Activated CD8-positive, alpha-beta memory T cell treated with anti-CD3 and anti-CD28 coated beads for 4 hours (primary cell): ENCODE measurements around the gene TBXAS1.

ENCODE experiments used
- DNase-seq, 2 donors: peaks; one replicate each; pipeline ENCODE4 v3.0.0-alpha.2; 2020; ENCODE audit warnings: low read depth in 2 of 2

Gene TBXAS1

DNA sequence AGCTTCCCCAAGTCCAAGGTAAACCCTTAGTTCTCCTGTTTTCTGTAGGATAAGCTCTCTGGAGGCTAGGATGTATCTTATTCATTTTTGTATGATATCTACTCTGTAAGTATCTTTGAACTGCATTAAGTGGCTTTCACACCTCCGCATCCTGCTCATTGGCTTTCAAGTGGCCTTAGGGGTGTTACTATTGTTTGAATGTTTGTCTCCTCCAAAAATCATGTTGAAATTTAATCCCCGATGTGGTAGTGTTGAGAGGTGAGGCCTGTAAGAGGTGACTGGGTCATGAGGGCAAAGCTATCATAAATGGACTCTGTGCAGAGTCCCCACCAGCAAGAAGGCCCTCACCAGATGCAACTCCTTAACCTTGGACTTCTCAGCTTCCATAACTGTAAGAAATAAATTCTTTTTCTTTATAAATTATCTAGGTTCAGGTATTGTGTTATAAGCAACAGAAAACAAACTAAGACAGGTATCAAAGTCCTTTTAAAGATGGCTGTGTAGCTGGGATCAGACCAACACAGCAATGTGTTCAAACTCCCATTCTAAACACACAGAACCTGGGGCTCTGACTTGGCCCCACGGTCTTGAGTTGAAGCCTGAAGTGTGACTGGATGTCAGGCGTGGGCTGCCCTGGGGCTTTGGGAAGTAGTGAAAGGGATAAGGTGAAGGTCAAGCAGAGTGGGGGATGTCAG is 25.9 kb downstream of the TBXAS1 start:
- peak in 1 of 2 donors; percentile 7 for DNase-seq

DNA sequence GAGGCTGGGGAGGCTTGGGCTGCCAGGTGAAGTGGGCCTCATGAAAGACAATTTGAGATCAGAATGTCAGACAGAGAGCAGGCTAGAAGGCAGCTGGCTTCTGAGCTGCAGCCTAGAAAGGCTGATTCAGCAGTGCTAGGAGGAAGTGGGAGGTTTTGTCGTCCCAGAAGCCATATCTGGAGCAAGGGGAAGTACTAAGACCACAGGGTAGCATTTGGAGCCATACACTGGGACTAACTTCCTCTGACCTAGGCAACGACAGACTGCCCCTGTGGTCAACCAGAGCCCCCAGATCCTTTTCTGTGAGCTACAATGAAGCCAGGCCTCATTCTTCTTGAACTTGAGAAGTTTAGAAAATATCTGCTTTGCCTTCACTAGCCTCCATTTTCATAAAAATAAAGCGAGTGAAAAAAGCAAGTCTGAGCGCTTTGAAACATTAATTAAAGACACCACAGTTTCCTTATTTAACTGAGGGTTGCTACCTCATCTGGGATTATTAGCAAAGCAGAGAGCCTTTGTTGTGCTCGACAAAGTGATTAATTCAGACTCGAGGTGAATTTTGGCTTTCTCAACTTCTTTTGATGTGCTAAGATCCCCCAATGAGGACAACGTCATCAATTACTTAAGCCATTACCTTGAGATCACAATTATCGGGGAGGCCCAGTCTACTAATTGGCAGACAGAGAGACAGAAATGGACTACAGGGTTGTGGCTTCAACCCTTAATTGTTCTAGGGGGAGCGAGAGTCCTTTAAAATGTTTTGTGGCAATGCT is 26.6 kb downstream of the TBXAS1 start:
- DNase-seq, result no peak

GRCh38 chr7:139857791-139858190 is 28.7 kb downstream of the TBXAS1 start:
- no peak for DNase-seq

DNA sequence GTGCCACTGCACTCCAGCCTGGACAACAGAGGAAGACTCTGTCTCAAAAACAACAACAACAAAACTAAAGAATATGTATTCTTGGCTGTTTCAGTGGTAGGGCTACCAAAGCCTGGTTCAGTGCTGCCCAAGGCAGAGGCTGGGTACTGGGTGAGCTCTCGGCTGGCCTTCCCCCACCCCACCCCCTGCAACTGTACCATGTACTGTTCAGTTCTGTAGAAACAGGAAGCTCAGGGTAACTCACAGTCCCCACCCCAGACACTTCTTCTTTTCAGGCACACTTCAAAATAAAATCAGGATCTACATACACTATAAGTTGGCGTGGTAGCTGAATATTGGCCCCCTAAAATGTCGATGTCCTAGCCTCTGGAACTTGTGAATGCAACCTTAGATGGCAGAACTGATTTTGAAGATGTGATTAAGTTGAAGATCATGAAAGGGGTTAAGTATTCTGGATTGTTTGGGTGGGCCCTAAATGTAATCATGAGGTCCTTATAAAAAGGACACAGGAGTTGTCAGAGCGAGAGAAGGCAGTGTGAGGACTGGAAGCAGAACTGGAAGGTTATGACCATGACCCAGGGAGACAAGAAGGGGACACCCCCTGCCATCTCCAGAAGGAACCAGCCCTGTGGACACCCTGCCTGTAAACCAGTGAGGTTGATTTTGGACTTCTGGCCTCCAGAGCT is 31.2 kb downstream of the TBXAS1 start:
- DNase-seq, result no peak

DNA sequence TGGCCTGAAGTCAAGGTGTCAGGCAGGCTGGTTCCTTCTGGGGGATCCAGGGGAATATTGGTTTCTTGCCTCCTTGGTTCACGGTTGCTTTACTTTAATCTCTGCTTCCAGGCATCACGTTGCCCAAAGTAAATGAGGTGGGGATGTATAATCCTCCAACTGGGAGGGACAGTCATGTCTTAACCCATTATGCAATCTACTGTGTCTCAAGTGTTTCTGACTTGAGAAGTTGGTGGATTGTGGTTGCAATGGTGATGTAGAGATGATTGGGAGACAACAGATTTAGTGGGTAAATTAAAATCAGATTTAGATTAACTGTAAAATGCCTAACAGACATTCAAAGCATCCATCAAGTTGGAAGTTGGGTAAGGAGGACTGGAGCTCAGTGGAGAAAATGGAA is 32.7 kb downstream of the TBXAS1 start:
- no peak for DNase-seq

GRCh38 chr7:139866047-139866837 is 37.2 kb downstream of the TBXAS1 start:
- DNase-seq, result no peak

GRCh38 chr7:139867847-139868246 is 38.8 kb downstream of the TBXAS1 start:
- no peak for DNase-seq

DNA sequence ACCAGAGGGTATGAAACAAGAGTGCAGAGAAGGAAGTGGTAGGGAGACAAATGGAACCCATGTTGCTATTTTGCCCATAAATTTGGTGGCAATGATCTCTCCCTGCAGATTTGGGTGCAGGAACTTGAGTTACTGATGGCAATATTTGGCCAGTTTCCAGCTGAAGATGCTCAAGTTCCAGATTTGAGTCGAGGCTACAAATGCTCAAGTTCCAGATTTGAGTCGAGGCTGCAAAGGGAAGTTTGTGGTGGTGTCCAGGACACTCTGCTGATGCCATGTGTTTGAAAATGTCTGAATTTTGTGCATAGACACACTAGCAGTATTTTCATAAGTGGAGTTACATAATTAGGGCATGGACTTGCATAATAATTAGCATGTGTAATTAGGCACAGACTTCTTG is 40.8 kb downstream of the TBXAS1 start:
- DNase-seq, result no peak

GRCh38 chr7:139870380-139870779 is 41.3 kb downstream of the TBXAS1 start:
- DNase-seq, result no peak

GRCh38 chr7:139871331-139871730 is 42.3 kb downstream of the TBXAS1 start:
- DNase-seq, result no peak

DNA sequence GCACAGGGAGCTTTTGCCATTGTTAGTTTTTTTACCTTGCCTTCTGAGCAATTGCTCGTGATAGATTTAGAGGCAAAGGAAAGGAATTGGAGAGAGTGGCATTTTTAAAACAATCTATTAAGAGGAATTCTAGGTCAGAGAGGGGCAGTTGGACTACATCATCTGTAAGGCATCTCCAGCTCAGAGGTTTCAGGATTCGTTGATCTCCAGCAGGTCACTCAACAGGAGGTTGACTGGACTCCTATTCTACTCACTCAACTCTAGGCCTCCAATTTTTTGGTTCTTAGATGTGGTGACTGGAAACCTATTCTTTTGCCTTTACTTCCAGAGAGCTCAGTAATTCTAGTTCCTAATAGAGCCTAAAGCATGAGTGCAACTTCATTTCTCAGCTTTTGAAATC is 42.8 kb downstream of the TBXAS1 start:
- no peak for DNase-seq

GRCh38 chr7:139873593-139874301 is 44.7 kb downstream of the TBXAS1 start:
- no peak for DNase-seq

GRCh38 chr7:139874302-139874629 is 45.2 kb downstream of the TBXAS1 start:
- DNase-seq, result no peak

GRCh38 chr7:139875821-139876241 is 46.8 kb downstream of the TBXAS1 start:
- DNase-seq, result no peak

- no peak for DNase-seq
These were observed 47.7 kb downstream of the TBXAS1 start for GRCh38 chr7:139876622-139877283.

- DNase-seq, result no peak
These were observed 54.8 kb downstream of the TBXAS1 start for GRCh38 chr7:139883814-139884213.

DNA sequence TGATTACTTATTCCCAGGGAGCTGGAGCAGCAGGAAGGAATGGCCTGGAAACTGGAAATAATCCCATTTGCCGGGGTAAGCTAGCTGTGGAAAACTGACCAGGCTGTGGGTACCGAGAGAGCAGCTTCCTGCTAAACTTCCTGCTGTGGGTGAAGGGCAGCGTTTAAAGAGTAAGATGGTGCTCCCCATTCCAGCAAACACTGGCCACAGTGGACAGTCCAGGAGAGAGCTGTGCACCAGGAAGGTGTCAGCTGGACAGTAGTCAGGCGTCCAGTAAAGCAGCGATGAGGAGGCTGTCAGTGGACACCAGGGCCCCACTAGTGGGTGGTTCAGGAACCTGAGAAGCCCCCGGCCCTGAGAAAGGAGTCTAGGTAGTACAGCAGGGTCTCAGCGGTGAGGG is 55.4 kb downstream of the TBXAS1 start:
- DNase-seq, result no peak

DNA sequence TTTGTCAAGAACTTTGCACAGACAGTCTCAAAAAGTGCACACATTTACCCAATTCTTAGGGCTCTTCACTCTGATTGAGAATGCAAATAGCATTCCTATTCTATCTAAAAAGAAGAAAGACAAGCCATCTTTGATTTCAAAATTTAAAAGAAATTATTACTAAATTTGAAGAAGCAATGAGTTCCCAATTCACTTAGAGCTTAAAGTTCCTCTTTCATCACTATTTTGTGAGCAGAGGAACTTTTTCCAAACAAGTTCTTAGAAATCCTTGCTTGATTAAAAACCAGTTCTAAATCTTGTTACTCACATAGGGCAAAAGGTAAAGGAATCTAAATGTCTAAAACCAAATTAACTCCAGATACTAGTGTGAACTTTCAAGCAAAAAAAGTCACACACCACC is 56.4 kb downstream of the TBXAS1 start:
- DNase-seq, result no peak

GRCh38 chr7:139886206-139886605 is 57.1 kb downstream of the TBXAS1 start:
- DNase-seq, result no peak

- no peak for DNase-seq
These were observed 57.8 kb downstream of the TBXAS1 start for GRCh38 chr7:139886899-139887298.

DNA sequence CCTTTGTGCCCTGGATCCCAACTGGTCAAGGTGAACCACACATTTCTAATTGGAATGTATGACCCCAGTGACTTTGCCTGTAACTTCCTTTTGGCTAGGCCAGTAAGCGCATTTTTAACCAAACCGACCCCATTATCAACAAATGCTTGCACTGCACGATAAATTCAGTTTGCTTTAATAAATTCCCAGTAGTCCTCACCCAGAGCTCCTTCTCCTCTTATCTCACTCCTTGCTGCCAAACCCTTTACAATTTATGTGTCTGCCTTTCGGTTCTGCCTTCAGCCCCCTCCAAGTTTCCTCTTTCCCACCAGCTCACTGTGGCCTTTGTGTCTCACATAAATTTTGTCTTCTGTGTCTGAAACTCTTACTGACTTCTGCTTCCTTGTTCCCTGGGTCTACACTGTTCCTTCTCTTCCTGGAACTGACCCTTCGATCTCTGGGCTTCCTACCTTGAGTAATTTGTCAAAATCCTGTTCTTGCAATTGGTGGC is 59.0 kb downstream of the TBXAS1 start:
- no peak for DNase-seq
